HepG2 (cell line): ENCODE data around the gene PRKCE. TPM values are rescaled to one million over a fixed set of nuclear protein-coding genes. Genes with fewer than 3 reads are reported as not detected.

Experiments used
- ATAC-seq: fragments of 200-7000 bp; cut with Tn5 transposase; 3 replicates; pipeline ENCODE4 v1.9.1; 2020; ENCODE audit warnings: mild to moderate bottlenecking, moderate library complexity
- BruUV-seq: library from RNA; stranded (reverse); fragments of 400-500 nt; replicated peaks from 2 replicates; lab custom pipeline; 2021; lab: Mats Ljungman, UMichigan
- CTCF ChIA-PET: fragments of 300-600 bp; formaldehyde crosslinking; extraction: SDS; loops from one replicate; lab custom pipeline; 2021; ENCODE audit warnings: low total read pairs, inconsistent platforms, low intra/inter-chr PET ratio; lab: Yijun Ruan, JAX
- POLR2A ChIA-PET: fragments of 350-600 bp; sonication (Branson Sonifier 250); formaldehyde crosslinking; loops from one replicate; lab custom pipeline; 2020; ENCODE audit warnings: antibody characterized with exemption, inconsistent platforms; lab: Yijun Ruan, JAX
- DNase-seq: peaks from one replicate; pipeline ENCODE4 v3.0.0-alpha.2; 2015; ENCODE audit warnings: low spot score
- FAIRE-seq: peaks from 3 replicates; lab custom pipeline; 2011; peaks lifted over from hg19 to GRCh38; lab: Jason Lieb, UNC
- H2AFZ ChIP-seq: one replicate; pipeline ENCODE4 v1.6.1; 2011; ENCODE audit warnings: low read length, inconsistent platforms
- H3K27ac ChIP-seq: fragments of 300-600 bp; 3 replicates; pipeline ENCODE4 v1.8.0; 2011; ENCODE audit warnings: mixed run types, mild to moderate bottlenecking, mixed read lengths, low read length, inconsistent platforms; ENCODE audit not compliant: insufficient read depth; ENCODE audit errors: extremely low read length
- H3K27me3 ChIP-seq, 2 experiments: fragments of 200-600 bp in 1 of 2; 2 replicates in 1 of 2; 3 replicates in 1 of 2; pipeline versions ENCODE4 v1.6.0 to v1.8.0; 2011; ENCODE audit warnings: low read length in 2 of 2, mild to moderate bottlenecking in 2 of 2, moderate library complexity in 2 of 2, inconsistent platforms in 1 of 2; ENCODE audit not compliant: insufficient read depth in 2 of 2, control insufficient read depth in 1 of 2
- H3K36me3 ChIP-seq, 2 experiments: fragments of 200-600 bp in 1 of 2; replicated peaks in 1 of 2; 2 replicates in 1 of 2; 3 replicates in 1 of 2; pipeline versions ENCODE4 v1.5.1 to v1.8.0; 2011; ENCODE audit warnings: low read length in 2 of 2, inconsistent platforms in 1 of 2; ENCODE audit not compliant: insufficient read depth in 2 of 2, control insufficient read depth in 1 of 2
- H3K4me1 ChIP-seq: 2 replicates; pipeline ENCODE4 v1.5.1; 2012; ENCODE audit warnings: low read length, inconsistent platforms; ENCODE audit not compliant: insufficient read depth
- H3K4me2 ChIP-seq: 2 replicates; pipeline ENCODE4 v1.6.0; 2011; ENCODE audit warnings: low read depth, low read length, inconsistent platforms
- H3K4me3 ChIP-seq, 3 experiments: fragments of 200-600 bp in 1 of 3; sonication (generic), shearing (Covaris generic) in 1 of 3; replicated peaks in 1 of 3; 2 replicates each; pipeline ENCODE4 v1.5.1; 2011 to 2016; ENCODE audit warnings: low read length in 3 of 3, inconsistent platforms in 2 of 3, low read depth in 2 of 3, mild to moderate bottlenecking in 2 of 3, control low read depth in 1 of 3, mixed read lengths in 1 of 3; ENCODE audit not compliant: insufficient read depth in 1 of 3
- H3K79me2 ChIP-seq: one replicate; pipeline ENCODE4 v1.6.1; 2011; ENCODE audit warnings: low read length, inconsistent platforms; ENCODE audit not compliant: insufficient read depth
- H3K9ac ChIP-seq: 2 replicates; pipeline ENCODE4 v1.6.0; 2011; ENCODE audit warnings: mild to moderate bottlenecking, low read depth, low read length, inconsistent platforms; ENCODE audit not compliant: insufficient read depth
- H3K9me3 ChIP-seq: 2 replicates; pipeline ENCODE4 v1.5.1; 2012; ENCODE audit warnings: mild to moderate bottlenecking, low read length
- H4K20me1 ChIP-seq: 2 replicates; pipeline ENCODE4 v1.6.0; 2011; ENCODE audit warnings: inconsistent platforms, mild to moderate bottlenecking, low read length, moderate library complexity; ENCODE audit not compliant: insufficient read depth
- AGO1 ChIP-seq: fragments of 200-400 bp; formaldehyde crosslinking; IDR thresholded peaks from 2 replicates; pipeline ENCODE4 v1.6.1; 2017; ENCODE audit warnings: mild to moderate bottlenecking, low read depth, low read length, moderate library complexity; ENCODE audit not compliant: poor library complexity, severe bottlenecking
- ATRX ChIP-seq: sonication (generic); formaldehyde crosslinking; IDR thresholded peaks from 2 replicates; pipeline ENCODE4 v1.4.0; 2020; ENCODE audit warnings: missing genetic modification reagents, borderline replicate concordance
- CAMTA2 ChIP-seq: sonication (generic); formaldehyde crosslinking; IDR thresholded peaks from 2 replicates; pipeline ENCODE4 v1.4.0; 2020; ENCODE audit warnings: mild to moderate bottlenecking, missing genetic modification reagents, borderline replicate concordance
- EZH2 ChIP-seq: conservative IDR thresholded peaks from 2 replicates; pipeline ENCODE4 v1.6.1; 2012; ENCODE audit warnings: mild to moderate bottlenecking, low read depth, low read length, moderate library complexity
- FLYWCH1 ChIP-seq: sonication (generic); formaldehyde crosslinking; IDR thresholded peaks from 2 replicates; pipeline ENCODE4 v1.8.1; 2023; ENCODE audit warnings: mild to moderate bottlenecking, missing genetic modification reagents
- KLF11 ChIP-seq: IDR thresholded peaks from 2 replicates; pipeline ENCODE4 v1.6.1; 2016; ENCODE audit warnings: missing compliant biosample characterization
- MTA1 ChIP-seq: sonication (generic); formaldehyde crosslinking; IDR thresholded peaks from 2 replicates; pipeline ENCODE4 v1.4.0; 2020; ENCODE audit warnings: missing genetic modification reagents, mild to moderate bottlenecking, borderline replicate concordance
- PCBP1 ChIP-seq: fragments of 200-400 bp; formaldehyde crosslinking; IDR thresholded peaks from 2 replicates; pipeline ENCODE4 v1.6.1; 2017; ENCODE audit warnings: mild to moderate bottlenecking, low read depth, low read length, borderline replicate concordance
- PRPF4 ChIP-seq: fragments of 200-400 bp; formaldehyde crosslinking; IDR thresholded peaks from 2 replicates; pipeline ENCODE4 v1.6.1; 2016; ENCODE audit warnings: low read length, low read depth; ENCODE audit not compliant: poor library complexity, severe bottlenecking
- RBAK ChIP-seq: sonication (generic); formaldehyde crosslinking; IDR thresholded peaks from 2 replicates; pipeline ENCODE4 v1.5.1; 2020; ENCODE audit warnings: mild to moderate bottlenecking, missing genetic modification reagents
- SALL1 ChIP-seq: sonication (generic); formaldehyde crosslinking; IDR thresholded peaks from 2 replicates; pipeline ENCODE4 v1.8.0; 2022; ENCODE audit warnings: mild to moderate bottlenecking, missing genetic modification reagents
- ZBTB1 ChIP-seq: sonication (generic); formaldehyde crosslinking; IDR thresholded peaks from 2 replicates; pipeline ENCODE4 v1.4.0; 2020; ENCODE audit warnings: missing genetic modification reagents, borderline replicate concordance
- ZFY ChIP-seq: sonication (generic); formaldehyde crosslinking; IDR thresholded peaks from 2 replicates; pipeline ENCODE4 v1.4.0; 2020; ENCODE audit warnings: missing genetic modification reagents
- ZNF124 ChIP-seq: sonication (generic); formaldehyde crosslinking; IDR thresholded peaks from 2 replicates; pipeline ENCODE4 v1.4.0; 2020; ENCODE audit warnings: missing genetic modification reagents
- ZNF232 ChIP-seq: sonication (generic); formaldehyde crosslinking; IDR thresholded peaks from 2 replicates; pipeline ENCODE4 v1.4.0; 2020; ENCODE audit warnings: missing genetic modification reagents, borderline replicate concordance
- ZNF430 ChIP-seq: sonication (generic); formaldehyde crosslinking; IDR thresholded peaks from 2 replicates; pipeline ENCODE4 v1.9.0; 2021; ENCODE audit warnings: mild to moderate bottlenecking, missing genetic modification reagents
- ZNF781 ChIP-seq: sonication (generic); formaldehyde crosslinking; IDR thresholded peaks from 2 replicates; pipeline ENCODE4 v1.5.1; 2020; ENCODE audit warnings: borderline replicate concordance, mild to moderate bottlenecking, missing genetic modification reagents; ENCODE audit errors: not compliant biosample characterization
- WGBS: methylation state at CpG from one replicate; pipeline ENCODE4 v1.1.6; 2017; ENCODE audit warnings: low lambda C conversion rate; 5-methylcytosine and 5-hydroxymethylcytosine counted together
- in situ Hi-C: cut with HindIII; loops from 2 replicates; pipeline ENCODE4 v1.10.0; 2017; ENCODE audit warnings: low pct_unique_long_range_greater_than_20kb; ENCODE audit not compliant: extremely low pct_ligation_motif_present
- intact Hi-C: fragments of 100-400 bp; cut with micrococcal nuclease; formaldehyde crosslinking; loops from one replicate; pipeline ENCODE4 v1.10.0; 2022; ENCODE audit not compliant: unreplicated experiment
- polyA plus RNA-seq, 8 experiments: library from polyadenylated mRNA; depleted of rRNA in 3 of 8; stranded (reverse) in 7 of 8; unstranded in 1 of 8; fragments of >200 nt; fragmentation: Illumina TruSeq in 4 of 8; extraction: Trizol in 4 of 8; gene quantifications; 2 replicates each; pipeline versions ENCODE4 v1.2.1 to v1.2.3, GENCODE V29; 2011 to 2016; ENCODE audit warnings: low read depth in 4 of 8, missing spikeins in 1 of 8, mixed read lengths in 1 of 8; ENCODE audit not compliant: insufficient read depth in 1 of 8
- total RNA-seq, 5 experiments: library from RNA; depleted of rRNA; stranded (reverse); fragments of >200 nt; fragmentation: Illumina TruSeq; extraction: Trizol; gene quantifications; 2 replicates each; pipeline ENCODE4 v1.2.3, GENCODE V29; 2016; ENCODE audit warnings: low read depth in 1 of 5
- TF ChIP-seq, protein P1 (sequence below): sonication (generic); formaldehyde crosslinking; IDR thresholded peaks from 2 replicates; pipeline ENCODE4 v1.4.0; 2020; ENCODE audit warnings: missing genetic modification reagents; ENCODE audit errors: not compliant biosample characterization
- TF ChIP-seq, protein P2 (sequence below): sonication (generic); formaldehyde crosslinking; IDR thresholded peaks from 2 replicates; pipeline ENCODE4 v1.4.0; 2020; ENCODE audit warnings: mild to moderate bottlenecking, missing genetic modification reagents
- TF ChIP-seq, protein P3 (sequence below): sonication (generic); formaldehyde crosslinking; IDR thresholded peaks from 2 replicates; pipeline ENCODE4 v1.8.1; 2022; ENCODE audit warnings: mild to moderate bottlenecking, missing genetic modification reagents

The PRKCE gene
- total and polyA plus RNA-seq, 2 of the 13 experiments (the other 11 are each of a cell fraction or from before 2014, with no cell fraction given): 1.0 to 3.9 TPM

DNA sequence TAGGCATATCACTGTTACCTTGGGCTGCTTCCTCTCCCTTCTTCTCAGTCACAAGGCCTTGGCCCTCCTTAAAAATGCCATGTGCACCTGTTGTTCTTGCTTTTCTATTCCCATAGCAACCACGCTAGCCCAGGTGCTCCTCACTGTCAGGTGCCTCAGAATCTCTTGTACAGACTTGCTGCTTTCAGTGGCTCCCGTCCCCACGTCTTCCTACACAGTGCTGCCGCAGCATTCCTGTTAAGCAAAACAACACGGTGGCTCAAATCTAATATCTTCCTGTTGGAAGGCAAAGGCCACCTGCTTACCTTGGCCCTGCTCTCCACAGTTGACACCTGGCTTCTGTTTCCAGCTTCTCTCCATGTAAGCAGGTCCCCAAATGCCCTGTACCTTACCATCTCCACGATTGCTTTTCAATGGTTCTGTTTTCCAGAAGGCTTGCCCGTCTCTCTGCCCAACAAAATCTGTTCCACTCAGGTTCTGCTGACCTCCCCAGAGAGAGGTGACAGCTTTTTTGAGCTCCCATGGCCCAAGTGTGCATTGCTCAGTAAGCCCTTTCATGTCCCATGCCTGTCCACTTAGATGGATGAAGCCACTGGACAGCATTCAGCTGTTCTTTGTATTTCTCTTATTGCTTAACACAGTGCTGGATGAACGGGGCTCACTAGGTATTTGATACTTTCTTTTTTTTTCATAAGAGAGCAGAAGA, 240.4 kb downstream of the PRKCE start (continued):
- TF ChIP-seq ZNF781 (no peak), ZNF124 (CRISPR knock-in tag) (no peak), ZFY (no peak), PRPF4 (no peak)
- TF ChIP-seq, protein P1, sequence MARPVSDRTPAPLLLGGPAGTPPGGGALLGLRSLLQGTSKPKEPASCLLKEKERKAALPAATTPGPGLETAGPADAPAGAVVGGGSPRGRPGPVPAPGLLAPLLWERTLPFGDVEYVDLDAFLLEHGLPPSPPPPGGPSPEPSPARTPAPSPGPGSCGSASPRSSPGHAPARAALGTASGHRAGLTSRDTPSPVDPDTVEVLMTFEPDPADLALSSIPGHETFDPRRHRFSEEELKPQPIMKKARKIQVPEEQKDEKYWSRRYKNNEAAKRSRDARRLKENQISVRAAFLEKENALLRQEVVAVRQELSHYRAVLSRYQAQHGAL (CRISPR knock-in tag): no peak
- TF ChIP-seq, protein P2, sequence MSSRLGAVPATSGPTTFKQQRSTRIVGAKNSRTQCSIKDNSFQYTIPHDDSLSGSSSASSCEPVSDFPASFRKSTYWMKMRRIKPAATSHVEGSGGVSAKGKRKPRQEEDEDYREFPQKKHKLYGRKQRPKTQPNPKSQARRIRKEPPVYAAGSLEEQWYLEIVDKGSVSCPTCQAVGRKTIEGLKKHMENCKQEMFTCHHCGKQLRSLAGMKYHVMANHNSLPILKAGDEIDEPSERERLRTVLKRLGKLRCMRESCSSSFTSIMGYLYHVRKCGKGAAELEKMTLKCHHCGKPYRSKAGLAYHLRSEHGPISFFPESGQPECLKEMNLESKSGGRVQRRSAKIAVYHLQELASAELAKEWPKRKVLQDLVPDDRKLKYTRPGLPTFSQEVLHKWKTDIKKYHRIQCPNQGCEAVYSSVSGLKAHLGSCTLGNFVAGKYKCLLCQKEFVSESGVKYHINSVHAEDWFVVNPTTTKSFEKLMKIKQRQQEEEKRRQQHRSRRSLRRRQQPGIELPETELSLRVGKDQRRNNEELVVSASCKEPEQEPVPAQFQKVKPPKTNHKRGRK (CRISPR knock-in tag): no peak
- TF ChIP-seq, protein P3, sequence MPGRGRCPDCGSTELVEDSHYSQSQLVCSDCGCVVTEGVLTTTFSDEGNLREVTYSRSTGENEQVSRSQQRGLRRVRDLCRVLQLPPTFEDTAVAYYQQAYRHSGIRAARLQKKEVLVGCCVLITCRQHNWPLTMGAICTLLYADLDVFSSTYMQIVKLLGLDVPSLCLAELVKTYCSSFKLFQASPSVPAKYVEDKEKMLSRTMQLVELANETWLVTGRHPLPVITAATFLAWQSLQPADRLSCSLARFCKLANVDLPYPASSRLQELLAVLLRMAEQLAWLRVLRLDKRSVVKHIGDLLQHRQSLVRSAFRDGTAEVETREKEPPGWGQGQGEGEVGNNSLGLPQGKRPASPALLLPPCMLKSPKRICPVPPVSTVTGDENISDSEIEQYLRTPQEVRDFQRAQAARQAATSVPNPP (CRISPR knock-in tag): no peak

DNA sequence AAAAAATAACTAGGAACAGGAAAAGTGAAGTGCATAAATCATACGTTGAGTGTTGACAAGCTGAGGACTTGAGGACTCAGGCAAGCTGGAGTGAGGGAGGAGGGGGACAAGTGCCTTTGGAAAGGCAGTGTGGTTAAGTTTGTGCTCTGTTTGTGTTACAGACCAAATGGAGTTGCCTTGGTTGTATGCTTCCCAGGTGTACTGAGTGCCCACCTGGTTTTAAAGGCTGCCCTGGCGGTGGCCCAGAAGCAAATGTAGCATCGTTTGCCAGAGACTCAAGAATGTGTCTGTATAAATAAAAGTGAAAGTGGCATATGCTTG, 240.9 kb downstream of the PRKCE start:
- Histone ChIP-seq H3K4me3 (no peak overlapping the region), H3K9me3 (no peaks in the 10 kb centered on the region), H3K4me2 (no peak overlapping the region), H2AFZ (no peak overlapping the region), H3K79me2 (no peaks in the 10 kb centered on the region), H3K27ac (no peak overlapping the region), H4K20me1 (no peaks in the 10 kb centered on the region), H3K4me1 (peaks cover 6% of the 10 kb centered on the region; the same call in 1 of the 2 replicates), H3K27me3 (no peaks in the 10 kb centered on the region), H3K9ac (no peak overlapping the region), H3K36me3 (no peaks in the 10 kb centered on the region)
- ChIA-PET POLR2A (no interaction called here), CTCF (no interaction called here)
- ATAC-seq: no peak
- intact Hi-C loops (no loop called here), in situ Hi-C loops (no loop called here)
- FAIRE-seq: no peak
- no peak for DNase-seq
- WGBS: 48% methylated on average over 3 of the region's 3 CpGs
- no TSS peak for BruUV-seq
- TF ChIP-seq FLYWCH1 (CRISPR knock-in tag) (no peak), AGO1 (no peak), EZH2 (no peak), RBAK (CRISPR knock-in tag) (no peak), ZNF232 (CRISPR knock-in tag) (no peak), PCBP1 (no peak), ATRX (CRISPR knock-in tag) (no peak), ZNF430 (CRISPR knock-in tag) (no peak), ZBTB1 (CRISPR knock-in tag) (no peak), CAMTA2 (CRISPR knock-in tag) (no peak), KLF11 (CRISPR knock-in tag) (no peak), MTA1 (CRISPR knock-in tag) (no peak), SALL1 (no peak)
